GM18870 (cell line): ENCODE measurements around the gene HPCAL1.

Experiments used
- ATAC-seq: cut with Tn5 transposase; IDR thresholded peaks from one replicate; pipeline ENCODE4 v1.9.1; 2021; ENCODE audit warnings: moderate library complexity; ENCODE audit not compliant: unreplicated experiment

The HPCAL1 gene

GRCh38 chr2:10347562-10347948 is 44.9 kb downstream of the HPCAL1 start:
- ATAC-seq = no peak

GRCh38 chr2:10348891-10349290 is 46.2 kb downstream of the HPCAL1 start:
- ATAC-seq = no peak

- ATAC-seq = no peak
Measured at GRCh38 chr2:10350761-10351160, 48.1 kb downstream of the HPCAL1 start.

- no peak for ATAC-seq
Measured at GRCh38 chr2:10352361-10352760, 49.7 kb downstream of the HPCAL1 start.

GRCh38 chr2:10352972-10353371 is 50.3 kb downstream of the HPCAL1 start:
- ATAC-seq = no peak

- no peak for ATAC-seq
Measured at GRCh38 chr2:10353931-10354330, 51.2 kb downstream of the HPCAL1 start.

GRCh38 chr2:10354399-10354798 is 51.7 kb downstream of the HPCAL1 start:
- ATAC-seq = no peak

- no peak for ATAC-seq
Measured at GRCh38 chr2:10355471-10356438, 53.1 kb downstream of the HPCAL1 start.

GRCh38 chr2:10356439-10356811 is 53.7 kb downstream of the HPCAL1 start:
- ATAC-seq = no peak

- ATAC-seq = no peak
Measured at GRCh38 chr2:10357193-10358169, 54.8 kb downstream of the HPCAL1 start.

- no peak for ATAC-seq
Measured at GRCh38 chr2:10359246-10359645, 56.5 kb downstream of the HPCAL1 start.

- no peak for ATAC-seq
Measured at GRCh38 chr2:10359731-10360329, 57.1 kb downstream of the HPCAL1 start.

- no peak for ATAC-seq
Measured at GRCh38 chr2:10360460-10360849, 57.8 kb downstream of the HPCAL1 start.

- ATAC-seq = no peak
Measured at GRCh38 chr2:10360850-10361588, 58.3 kb downstream of the HPCAL1 start.

- ATAC-seq = no peak
Measured at GRCh38 chr2:10362096-10362897, 59.6 kb downstream of the HPCAL1 start.

GRCh38 chr2:10362898-10363454 is 60.3 kb downstream of the HPCAL1 start:
- ATAC-seq = no peak

- ATAC-seq = no peak
Measured at GRCh38 chr2:10363861-10364610, 61.3 kb downstream of the HPCAL1 start.

- no peak for ATAC-seq
Measured at GRCh38 chr2:10365412-10365811, 62.7 kb downstream of the HPCAL1 start.
